CD4-positive, alpha-beta T cell (primary cell): ENCODE measurements around the gene ZEB1. TPM values are rescaled to one million over a fixed set of nuclear protein-coding genes. Genes with fewer than 3 reads are reported as not detected.

Source experiments
- ATAC-seq: fragments of 200-7000 bp; cut with Tn5 transposase; one replicate; pipeline ENCODE4 v1.10.0; 2022; ENCODE audit warnings: mild to moderate bottlenecking; ENCODE audit not compliant: poor library complexity
- CTCF ChIA-PET: fragments of 350-600 bp; sonication (Branson Sonifier 250); formaldehyde crosslinking; loops from one replicate; lab custom pipeline; 2021; ENCODE audit warnings: antibody characterized with exemption, inconsistent platforms; lab: Charles Lee
- POLR2A ChIA-PET: fragments of 350-600 bp; sonication (Branson Sonifier 250); formaldehyde crosslinking; loops from one replicate; lab custom pipeline; 2021; ENCODE audit warnings: antibody characterized with exemption, inconsistent platforms; lab: Charles Lee
- DNase-seq, 14 experiments: peaks; one replicate each; pipeline ENCODE4 v3.0.0-alpha.2; 2013 to 2020; ENCODE audit warnings: mixed read lengths in 2 of 14
- H3K27ac ChIP-seq, 2 donors: one replicate each; pipeline versions ENCODE4 v1.5.1 to v1.7.0; 2013; ENCODE audit warnings: low read length in 2 of 2, low read depth in 1 of 2, mild to moderate bottlenecking in 1 of 2
- H3K27me3 ChIP-seq, 2 experiments: 1 replicate in 1 of 2; 2 replicates in 1 of 2; pipeline versions ENCODE4 v1.6.1 to v1.7.0; 2013; ENCODE audit warnings: low read length in 2 of 2, control low read depth in 1 of 2, mild to moderate bottlenecking in 1 of 2, moderate library complexity in 1 of 2; ENCODE audit not compliant: insufficient read depth in 2 of 2, control insufficient read depth in 1 of 2
- H3K36me3 ChIP-seq: one replicate; pipeline ENCODE4 v1.6.1; 2013; ENCODE audit warnings: low read length, control low read depth; ENCODE audit not compliant: insufficient read depth
- H3K4me1 ChIP-seq: one replicate; pipeline ENCODE4 v1.6.1; 2013; ENCODE audit warnings: low read length, control low read depth; ENCODE audit not compliant: insufficient read depth
- H3K4me3 ChIP-seq: one replicate; pipeline ENCODE4 v1.5.1; 2013; ENCODE audit warnings: mild to moderate bottlenecking, low read length, moderate library complexity
- H3K9me3 ChIP-seq, 2 experiments: 1 replicate in 1 of 2; 2 replicates in 1 of 2; pipeline versions ENCODE4 v1.6.1 to v1.7.0; 2013; ENCODE audit warnings: low read length in 2 of 2, mild to moderate bottlenecking in 2 of 2, control low read depth in 1 of 2, moderate library complexity in 1 of 2; ENCODE audit not compliant: control insufficient read depth in 1 of 2, insufficient read depth in 1 of 2
- H3K27ac Mint-ChIP-seq: one replicate; pipeline ENCODE4 v1.8.0; 2020; ENCODE audit warnings: mixed read lengths
- H3K27me3 Mint-ChIP-seq: one replicate; pipeline ENCODE4 v1.8.0; 2021; ENCODE audit warnings: mixed read lengths
- H3K36me3 Mint-ChIP-seq: one replicate; pipeline ENCODE4 v1.8.0; 2021; ENCODE audit warnings: low read depth, mixed read lengths
- H3K4me1 Mint-ChIP-seq: one replicate; pipeline ENCODE4 v1.8.0; 2021; ENCODE audit warnings: low read depth, mixed read lengths
- H3K4me3 Mint-ChIP-seq: one replicate; pipeline ENCODE4 v1.8.0; 2020; ENCODE audit warnings: mild to moderate bottlenecking, mixed read lengths
- H3K9me3 Mint-ChIP-seq: one replicate; pipeline ENCODE4 v1.8.0; 2020; ENCODE audit warnings: mixed read lengths
- intact Hi-C, 2 experiments: fragments of 100-400 bp; cut with DNase I in 1 of 2; cut with micrococcal nuclease in 1 of 2; formaldehyde crosslinking; loops; one replicate each; pipeline versions ENCODE4 v1.15.1 to v1.9.0; 2023 to 2025; cut with DNase I, micrococcal nuclease
- total RNA-seq, 174 experiments: library from RNA in 2 of 174; stranded (reverse) in 2 of 174; gene quantifications; one replicate each; pipeline ENCODE4 v1.2.3 and lab custom pipeline; 2021 to 2026
- TF ChIP-seq, protein P1 (sequence below): fragments of 200-600 bp; IDR thresholded peaks from one replicate; pipeline ENCODE4 v1.8.0; 2022; ENCODE audit warnings: antibody characterized with exemption, mild to moderate bottlenecking

The ZEB1 gene
- total RNA-seq, 2 experiments from 2014 or later = 132 to 134 TPM

DNA sequence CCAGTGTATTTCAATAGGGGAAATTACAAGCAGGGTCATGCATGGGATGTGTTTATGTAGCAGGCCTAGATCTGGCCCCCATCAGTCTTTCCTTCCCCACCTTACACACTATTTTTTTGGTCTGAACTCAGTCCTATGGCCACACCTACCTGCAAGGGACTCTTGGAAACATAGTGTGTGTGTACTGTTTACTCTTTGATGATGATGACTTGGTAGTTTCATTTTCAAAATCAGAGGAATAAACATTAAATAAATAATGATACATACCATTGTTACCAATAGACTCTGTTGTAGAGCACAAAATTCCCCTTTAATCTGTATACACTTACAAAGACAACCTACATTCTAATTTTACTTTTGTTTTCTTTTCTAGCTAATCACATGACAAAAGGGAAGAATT lies 191.0 kb downstream of the ZEB1 start:
- POLR2A ChIA-PET = no interaction called here
- CTCF ChIA-PET = no interaction called here
- no peak overlapping the region for H3K4me3 Mint-ChIP-seq
- intact Hi-C loops = no loop called here
- H3K27ac ChIP-seq = no peak overlapping the region
- no peaks in the 10 kb centered on the region for H3K27me3 ChIP-seq
- TF ChIP-seq, protein P1, sequence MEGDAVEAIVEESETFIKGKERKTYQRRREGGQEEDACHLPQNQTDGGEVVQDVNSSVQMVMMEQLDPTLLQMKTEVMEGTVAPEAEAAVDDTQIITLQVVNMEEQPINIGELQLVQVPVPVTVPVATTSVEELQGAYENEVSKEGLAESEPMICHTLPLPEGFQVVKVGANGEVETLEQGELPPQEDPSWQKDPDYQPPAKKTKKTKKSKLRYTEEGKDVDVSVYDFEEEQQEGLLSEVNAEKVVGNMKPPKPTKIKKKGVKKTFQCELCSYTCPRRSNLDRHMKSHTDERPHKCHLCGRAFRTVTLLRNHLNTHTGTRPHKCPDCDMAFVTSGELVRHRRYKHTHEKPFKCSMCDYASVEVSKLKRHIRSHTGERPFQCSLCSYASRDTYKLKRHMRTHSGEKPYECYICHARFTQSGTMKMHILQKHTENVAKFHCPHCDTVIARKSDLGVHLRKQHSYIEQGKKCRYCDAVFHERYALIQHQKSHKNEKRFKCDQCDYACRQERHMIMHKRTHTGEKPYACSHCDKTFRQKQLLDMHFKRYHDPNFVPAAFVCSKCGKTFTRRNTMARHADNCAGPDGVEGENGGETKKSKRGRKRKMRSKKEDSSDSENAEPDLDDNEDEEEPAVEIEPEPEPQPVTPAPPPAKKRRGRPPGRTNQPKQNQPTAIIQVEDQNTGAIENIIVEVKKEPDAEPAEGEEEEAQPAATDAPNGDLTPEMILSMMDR = no peak
- H3K9me3 Mint-ChIP-seq = peaks cover 19% of the 10 kb centered on the region
- peaks cover 9% of the 10 kb centered on the region for H3K4me1 ChIP-seq
- peaks cover 11 to 24% of the 10 kb centered on the region in 2 experiments for H3K9me3 ChIP-seq
- peaks cover 69% of the 10 kb centered on the region for H3K36me3 Mint-ChIP-seq
- DNase-seq = no peak
- H3K36me3 ChIP-seq = peaks cover 75% of the 10 kb centered on the region
- no peak overlapping the region for H3K4me3 ChIP-seq
- H3K27me3 Mint-ChIP-seq = no peaks in the 10 kb centered on the region
- no peak overlapping the region for H3K27ac Mint-ChIP-seq
- H3K4me1 Mint-ChIP-seq = peaks cover 10% of the 10 kb centered on the region
- ATAC-seq = no peak

DNA sequence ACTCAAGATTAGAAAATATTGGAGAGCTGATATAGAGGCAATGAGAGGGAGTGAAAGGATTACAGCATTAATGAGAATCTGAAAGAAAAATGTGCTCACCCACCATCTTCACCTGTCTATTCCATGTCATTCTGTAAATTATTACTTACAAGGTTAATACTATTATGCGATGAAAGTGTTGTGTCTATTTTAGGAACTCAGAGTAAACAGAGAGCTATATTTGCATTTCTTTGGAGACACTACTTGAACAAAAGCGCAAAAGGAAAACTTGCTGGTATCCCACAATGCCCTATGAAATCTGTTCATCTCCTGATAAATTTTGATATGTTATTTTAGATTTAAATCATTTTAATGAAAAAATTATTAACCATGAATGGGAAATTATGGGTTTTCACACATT lies 196.1 kb downstream of the ZEB1 start:
- Histone ChIP-seq H3K27me3 (no peaks in the 10 kb centered on the region), H3K9me3 (no peaks in the 10 kb centered on the region), H3K36me3 (peaks cover 68% of the 10 kb centered on the region), H3K4me1 (no peaks in the 10 kb centered on the region), H3K4me3 (no peak overlapping the region), H3K27ac (no peak overlapping the region)
- POLR2A ChIA-PET = no interaction called here
- no peaks in the 10 kb centered on the region for H3K9me3 Mint-ChIP-seq
- peaks cover 57% of the 10 kb centered on the region for H3K36me3 Mint-ChIP-seq
- no peak overlapping the region for H3K4me3 Mint-ChIP-seq
- ATAC-seq (no peak), DNase-seq (no peak)
- intact Hi-C loops = no loop called here
- no peak overlapping the region for H3K27ac Mint-ChIP-seq
- TF ChIP-seq, protein P1 = no peak
- CTCF ChIA-PET = no interaction called here
- H3K27me3 Mint-ChIP-seq = no peaks in the 10 kb centered on the region
- no peaks in the 10 kb centered on the region for H3K4me1 Mint-ChIP-seq

- ATAC-seq (no peak), DNase-seq (no peak)
- Histone ChIP-seq H3K27me3 (no peaks in the 10 kb centered on the region), H3K9me3 (no peaks in the 10 kb centered on the region), H3K4me3 (no peak overlapping the region), H3K36me3 (peaks cover 68% of the 10 kb centered on the region), H3K27ac (no peak overlapping the region), H3K4me1 (no peaks in the 10 kb centered on the region)
- no peak overlapping the region for H3K27ac Mint-ChIP-seq
- H3K4me3 Mint-ChIP-seq = no peak overlapping the region
- POLR2A ChIA-PET = no interaction called here
- peaks cover 57% of the 10 kb centered on the region for H3K36me3 Mint-ChIP-seq
- CTCF ChIA-PET = no interaction called here
- intact Hi-C loops = no loop called here
- TF ChIP-seq, protein P1 = no peak
- H3K4me1 Mint-ChIP-seq = no peaks in the 10 kb centered on the region
- no peaks in the 10 kb centered on the region for H3K9me3 Mint-ChIP-seq
- H3K27me3 Mint-ChIP-seq = no peaks in the 10 kb centered on the region
These were observed 196.9 kb downstream of the ZEB1 start for GRCh38 chr10:31515819-31516402.
